GM21447 (cell line): ENCODE results near the gene PCDHB13.
"Not testable (repeated sequence)": the region's sequence is repeated elsewhere in the genome, so short reads cannot be mapped to it uniquely, and the experiment has no call there.

ENCODE experiments used
- ATAC-seq: cut with Tn5 transposase; IDR thresholded peaks from one replicate; pipeline ENCODE4 v1.9.1; 2021; ENCODE audit not compliant: unreplicated experiment

Gene PCDHB13

DNA sequence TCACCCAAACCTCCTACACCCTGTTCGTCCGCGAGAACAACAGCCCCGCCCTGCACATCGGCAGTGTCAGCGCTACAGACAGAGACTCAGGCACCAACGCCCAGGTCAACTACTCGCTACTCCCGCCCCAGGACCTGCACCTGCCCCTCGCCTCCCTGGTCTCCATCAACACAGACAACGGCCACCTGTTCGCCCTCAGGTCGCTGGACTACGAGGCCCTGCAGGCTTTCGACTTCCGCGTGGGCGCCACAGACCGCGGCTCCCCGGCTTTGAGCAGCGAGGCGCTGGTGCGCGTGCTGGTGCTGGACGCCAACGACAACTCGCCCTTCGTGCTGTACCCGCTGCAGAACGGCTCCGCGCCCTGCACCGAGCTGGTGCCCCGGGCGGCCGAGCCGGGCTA lies 12.6 kb upstream of the PCDHB13 start:
- ATAC-seq, result not testable (repeated sequence)

DNA sequence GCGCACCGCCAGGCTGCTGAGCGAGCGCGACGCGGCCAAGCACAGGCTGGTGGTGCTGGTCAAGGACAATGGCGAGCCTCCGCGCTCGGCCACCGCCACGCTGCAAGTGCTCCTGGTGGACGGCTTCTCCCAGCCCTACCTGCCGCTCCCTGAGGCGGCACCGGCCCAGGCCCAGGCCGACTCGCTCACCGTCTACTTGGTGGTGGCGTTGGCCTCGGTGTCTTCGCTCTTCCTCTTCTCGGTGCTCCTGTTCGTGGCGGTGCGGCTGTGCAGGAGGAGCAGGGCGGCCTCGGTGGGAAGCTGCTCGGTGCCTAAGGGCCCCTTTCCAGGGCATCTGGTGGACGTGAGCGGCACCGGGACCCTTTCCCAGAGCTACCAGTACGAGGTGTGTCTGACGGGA lies 12.1 kb upstream of the PCDHB13 start:
- not testable (repeated sequence) for ATAC-seq

DNA sequence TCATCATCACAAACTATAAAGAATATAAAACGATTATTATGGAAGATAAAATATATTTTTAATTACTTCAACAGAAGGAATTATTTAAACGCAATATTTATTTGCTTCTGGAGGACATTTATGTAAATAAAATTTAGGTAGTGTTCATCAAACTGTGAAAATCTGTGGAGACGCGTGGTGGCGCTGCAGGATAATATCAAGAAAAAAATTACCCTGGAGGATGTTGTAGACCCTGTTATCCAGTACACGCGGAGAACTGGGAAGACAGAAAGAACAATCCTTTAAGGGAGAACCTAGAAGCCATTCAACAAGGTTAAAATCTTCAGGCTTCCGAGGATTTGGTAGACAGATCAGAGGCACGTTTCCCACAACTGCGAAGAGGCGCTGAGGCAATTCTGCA lies 5.2 kb upstream of the PCDHB13 start, which contains the start of gene PCDHB12:
Gene PCDHB12, plus strand, starts transcription at position 242 of the 400 bp plus-strand sequence. CDS start 189 bp downstream, outside the sequence.
- no peak for ATAC-seq

DNA sequence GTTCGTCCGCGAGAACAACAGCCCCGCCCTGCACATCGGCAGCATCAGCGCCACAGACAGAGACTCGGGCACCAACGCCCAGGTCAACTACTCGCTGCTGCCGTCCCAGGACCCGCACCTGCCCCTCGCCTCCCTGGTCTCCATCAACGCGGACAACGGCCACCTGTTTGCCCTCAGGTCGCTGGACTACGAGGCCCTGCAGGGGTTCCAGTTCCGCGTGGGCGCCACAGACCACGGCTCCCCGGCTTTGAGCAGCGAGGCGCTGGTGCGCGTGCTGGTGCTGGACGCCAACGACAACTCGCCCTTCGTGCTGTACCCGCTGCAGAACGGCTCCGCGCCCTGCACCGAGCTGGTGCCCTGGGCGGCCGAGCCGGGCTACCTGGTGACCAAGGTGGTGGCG lies 3.4 kb upstream of the PCDHB13 start:
- ATAC-seq, result not testable (repeated sequence)

DNA sequence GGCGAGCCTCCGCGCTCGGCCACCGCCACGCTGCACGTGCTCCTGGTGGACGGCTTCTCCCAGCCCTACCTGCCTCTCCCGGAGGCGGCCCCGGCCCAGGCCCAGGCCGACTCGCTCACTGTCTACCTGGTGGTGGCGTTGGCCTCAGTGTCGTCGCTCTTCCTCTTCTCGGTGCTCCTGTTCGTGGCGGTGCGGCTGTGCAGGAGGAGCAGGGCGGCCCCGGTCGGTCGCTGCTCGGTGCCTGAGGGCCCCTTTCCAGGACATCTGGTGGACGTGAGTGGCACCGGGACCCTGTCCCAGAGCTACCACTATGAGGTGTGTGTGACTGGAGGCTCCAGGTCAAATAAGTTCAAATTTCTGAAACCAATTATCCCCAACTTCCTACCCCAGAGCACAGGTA lies 2.9 kb upstream of the PCDHB13 start:
- not testable (repeated sequence) for ATAC-seq

DNA sequence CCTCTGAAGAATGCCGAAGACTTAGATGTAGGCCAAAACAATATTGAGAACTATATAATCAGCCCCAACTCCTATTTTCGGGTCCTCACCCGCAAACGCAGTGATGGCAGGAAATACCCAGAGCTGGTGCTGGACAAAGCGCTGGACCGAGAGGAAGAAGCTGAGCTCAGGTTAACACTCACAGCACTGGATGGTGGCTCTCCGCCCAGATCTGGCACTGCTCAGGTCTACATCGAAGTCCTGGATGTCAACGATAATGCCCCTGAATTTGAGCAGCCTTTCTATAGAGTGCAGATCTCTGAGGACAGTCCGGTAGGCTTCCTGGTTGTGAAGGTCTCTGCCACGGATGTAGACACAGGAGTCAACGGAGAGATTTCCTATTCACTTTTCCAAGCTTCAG lies 864 bp downstream of the PCDHB13 start:
- ATAC-seq, result not testable (repeated sequence)

DNA sequence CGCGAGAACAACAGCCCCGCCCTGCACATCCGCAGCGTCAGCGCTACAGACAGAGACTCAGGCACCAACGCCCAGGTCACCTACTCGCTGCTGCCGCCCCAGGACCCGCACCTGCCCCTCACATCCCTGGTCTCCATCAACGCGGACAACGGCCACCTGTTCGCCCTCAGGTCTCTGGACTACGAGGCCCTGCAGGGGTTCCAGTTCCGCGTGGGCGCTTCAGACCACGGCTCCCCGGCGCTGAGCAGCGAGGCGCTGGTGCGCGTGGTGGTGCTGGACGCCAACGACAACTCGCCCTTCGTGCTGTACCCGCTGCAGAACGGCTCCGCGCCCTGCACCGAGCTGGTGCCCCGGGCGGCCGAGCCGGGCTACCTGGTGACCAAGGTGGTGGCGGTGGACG lies 1.8 kb downstream of the PCDHB13 start:
- ATAC-seq, result not testable (repeated sequence)

DNA sequence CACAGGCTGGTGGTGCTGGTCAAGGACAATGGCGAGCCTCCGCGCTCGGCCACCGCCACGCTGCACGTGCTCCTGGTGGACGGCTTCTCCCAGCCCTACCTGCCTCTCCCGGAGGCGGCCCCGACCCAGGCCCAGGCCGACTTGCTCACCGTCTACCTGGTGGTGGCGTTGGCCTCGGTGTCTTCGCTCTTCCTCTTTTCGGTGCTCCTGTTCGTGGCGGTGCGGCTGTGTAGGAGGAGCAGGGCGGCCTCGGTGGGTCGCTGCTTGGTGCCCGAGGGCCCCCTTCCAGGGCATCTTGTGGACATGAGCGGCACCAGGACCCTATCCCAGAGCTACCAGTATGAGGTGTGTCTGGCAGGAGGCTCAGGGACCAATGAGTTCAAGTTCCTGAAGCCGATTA lies 2.3 kb downstream of the PCDHB13 start:
- ATAC-seq, result not testable (repeated sequence)

DNA sequence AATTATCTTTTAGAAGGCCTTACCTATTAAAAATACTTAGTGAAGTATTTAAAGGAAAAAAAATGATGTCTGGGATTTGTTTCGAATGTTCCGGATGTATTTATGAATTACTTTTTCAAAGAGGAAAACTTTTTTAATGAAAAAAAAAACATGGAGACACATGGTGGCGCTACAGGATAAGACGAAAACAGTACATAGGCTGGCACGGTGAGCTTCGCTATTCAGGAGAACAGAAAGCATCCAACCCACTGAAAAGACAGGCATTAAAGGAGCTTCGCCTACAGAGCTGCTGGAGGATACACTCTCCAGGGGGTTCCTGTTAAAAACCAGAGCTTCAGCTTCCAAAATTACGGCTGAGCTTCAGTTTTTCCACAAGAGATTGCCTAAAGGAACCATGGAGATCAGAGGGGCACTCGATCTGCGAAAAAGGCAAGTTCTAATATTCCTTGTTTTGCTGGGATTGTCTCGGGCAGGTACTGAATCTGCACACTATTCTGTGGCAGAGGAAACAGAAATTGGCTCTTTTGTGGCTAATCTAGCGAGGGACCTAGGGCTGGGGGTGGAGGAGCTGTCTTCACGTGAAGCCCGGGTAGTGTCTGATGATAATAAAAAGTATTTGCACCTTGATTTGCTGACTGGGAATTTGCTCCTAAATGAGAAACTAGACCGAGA lies 9.5 kb downstream of the PCDHB13 start, which contains the start of gene PCDHB14:
Gene PCDHB14, plus strand, starts transcription at position 232 of the 672 bp plus-strand sequence. Its CDS starts 163 bp downstream, at position 395.
- ATAC-seq, result no peak

DNA sequence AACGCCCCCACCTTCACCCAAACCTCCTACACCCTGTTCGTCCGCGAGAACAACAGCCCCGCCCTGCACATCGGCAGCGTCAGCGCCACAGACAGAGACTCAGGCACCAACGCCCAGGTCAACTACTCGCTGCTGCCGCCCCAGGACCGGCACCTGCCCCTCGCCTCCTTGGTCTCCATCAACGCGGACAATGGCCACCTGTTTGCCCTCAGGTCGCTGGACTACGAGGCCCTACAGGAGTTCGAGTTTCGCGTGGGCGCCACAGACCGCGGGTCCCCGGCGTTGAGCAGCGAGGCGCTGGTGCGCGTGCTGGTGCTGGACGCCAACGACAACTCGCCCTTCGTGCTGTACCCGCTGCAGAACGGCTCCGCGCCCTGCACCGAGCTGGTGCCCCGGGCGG lies 11.1 kb downstream of the PCDHB13 start:
- ATAC-seq, result not testable (repeated sequence)

DNA sequence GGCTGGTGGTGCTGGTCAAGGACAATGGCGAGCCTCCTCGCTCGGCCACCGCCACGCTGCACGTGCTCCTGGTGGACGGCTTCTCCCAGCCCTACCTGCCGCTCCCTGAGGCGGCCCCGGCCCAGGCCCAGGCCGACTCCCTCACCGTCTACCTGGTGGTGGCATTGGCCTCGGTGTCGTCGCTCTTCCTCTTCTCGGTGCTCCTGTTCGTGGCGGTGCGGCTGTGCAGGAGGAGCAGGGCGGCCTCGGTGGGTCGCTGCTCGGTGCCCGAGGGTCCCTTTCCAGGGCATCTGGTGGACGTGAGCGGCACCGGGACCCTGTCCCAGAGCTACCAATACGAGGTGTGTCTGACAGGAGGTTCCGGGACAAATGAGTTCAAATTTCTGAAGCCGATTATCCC lies 11.7 kb downstream of the PCDHB13 start:
- not testable (repeated sequence) for ATAC-seq

DNA sequence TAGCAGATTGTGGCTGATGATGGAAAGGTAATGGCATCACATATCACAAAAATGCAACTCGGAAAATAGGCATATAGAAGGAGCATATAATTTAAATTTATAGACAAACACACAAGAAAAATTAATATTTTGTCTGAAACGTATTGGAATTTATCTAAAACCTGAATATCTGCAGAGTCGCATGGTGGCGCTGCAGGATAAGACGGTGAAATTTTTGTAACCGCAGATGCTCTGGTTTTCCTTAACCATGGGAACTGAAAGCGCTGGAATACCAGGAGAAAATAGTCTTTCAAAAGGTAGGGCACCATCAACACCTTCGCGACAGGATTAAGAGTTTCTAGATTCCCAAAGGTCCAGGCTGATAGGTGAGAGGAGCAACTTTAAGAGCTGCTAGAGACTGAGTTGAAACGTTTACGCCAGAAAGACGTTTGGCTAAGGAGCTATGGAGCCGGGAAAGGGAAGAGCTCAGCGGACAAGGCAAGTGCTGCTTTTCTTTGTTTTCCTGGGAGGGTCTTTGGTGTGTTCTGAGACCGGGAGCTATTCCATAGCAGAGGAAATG lies 20.5 kb downstream of the PCDHB13 start:
- ATAC-seq, result no peak

DNA sequence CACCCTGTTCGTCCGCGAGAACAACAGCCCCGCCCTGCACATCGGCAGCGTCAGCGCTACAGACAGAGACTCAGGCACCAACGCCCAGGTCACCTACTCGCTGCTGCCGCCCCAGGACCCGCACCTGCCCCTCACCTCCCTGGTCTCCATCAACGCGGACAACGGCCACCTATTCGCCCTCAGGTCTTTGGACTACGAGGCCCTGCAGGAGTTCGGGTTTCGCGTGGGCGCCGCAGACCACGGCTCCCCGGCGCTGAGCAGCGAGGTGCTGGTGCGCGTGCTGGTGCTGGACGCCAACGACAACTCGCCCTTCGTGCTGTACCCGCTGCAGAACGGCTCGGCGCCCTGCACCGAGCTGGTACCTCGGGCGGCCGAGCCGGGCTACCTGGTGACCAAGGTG lies 22.2 kb downstream of the PCDHB13 start:
- ATAC-seq, result not testable (repeated sequence)

DNA sequence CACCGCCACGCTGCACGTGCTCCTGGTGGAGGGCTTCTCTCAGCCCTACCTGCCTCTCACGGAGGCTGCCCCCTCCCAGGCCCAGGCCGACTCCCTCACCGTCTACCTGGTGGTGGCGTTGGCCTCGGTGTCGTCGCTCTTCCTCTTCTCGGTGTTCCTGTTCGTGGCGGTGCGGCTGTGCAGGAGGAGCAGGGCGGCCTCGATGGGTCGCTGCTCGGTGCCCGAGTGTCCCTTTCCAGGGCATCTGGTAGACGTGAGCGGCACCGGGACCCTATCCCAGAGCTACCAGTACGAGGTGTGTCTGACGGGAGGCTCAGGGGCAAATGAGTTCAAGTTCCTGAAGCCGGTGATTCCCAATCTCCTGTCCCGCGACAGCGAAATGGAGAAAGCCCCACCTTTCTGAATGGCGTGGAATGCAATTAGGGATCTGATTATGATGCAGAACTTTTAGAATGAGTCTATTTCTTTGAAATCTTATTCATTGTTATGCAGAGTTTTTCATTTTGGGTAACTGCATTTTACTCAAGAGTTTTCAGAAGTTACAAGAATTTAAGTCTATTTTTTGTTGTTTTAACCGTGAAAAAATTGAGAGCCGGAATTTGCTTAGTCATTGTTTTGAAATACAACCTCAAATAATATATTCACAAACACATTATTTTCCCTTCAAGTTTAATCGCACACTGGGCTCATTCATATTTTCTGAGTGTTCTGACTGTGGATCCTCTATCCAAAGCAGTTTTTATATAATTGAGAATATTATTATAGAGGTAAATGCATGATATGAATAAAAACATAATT lies 23.0 kb downstream of the PCDHB13 start:
- no peak for ATAC-seq

DNA sequence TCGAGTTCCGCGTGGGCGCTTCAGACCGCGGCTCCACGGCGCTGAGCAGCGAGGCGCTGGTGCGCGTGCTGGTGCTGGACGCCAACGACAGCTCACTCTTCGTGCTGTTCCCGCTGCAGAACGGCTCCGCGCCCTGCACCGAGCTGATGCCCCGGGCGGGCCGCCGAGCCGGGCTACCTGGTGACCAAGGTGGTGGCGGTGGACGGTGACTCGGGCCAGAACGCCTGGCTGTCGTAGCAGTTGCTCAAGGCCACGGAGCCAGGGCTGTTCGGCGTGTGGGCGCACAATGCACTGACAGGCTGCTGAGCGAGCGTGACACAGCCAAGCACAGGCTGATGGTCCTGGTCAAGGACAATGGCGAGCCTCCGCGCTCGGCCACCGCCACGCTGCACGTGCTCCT lies 27.8 kb downstream of the PCDHB13 start:
- no peak for ATAC-seq

DNA sequence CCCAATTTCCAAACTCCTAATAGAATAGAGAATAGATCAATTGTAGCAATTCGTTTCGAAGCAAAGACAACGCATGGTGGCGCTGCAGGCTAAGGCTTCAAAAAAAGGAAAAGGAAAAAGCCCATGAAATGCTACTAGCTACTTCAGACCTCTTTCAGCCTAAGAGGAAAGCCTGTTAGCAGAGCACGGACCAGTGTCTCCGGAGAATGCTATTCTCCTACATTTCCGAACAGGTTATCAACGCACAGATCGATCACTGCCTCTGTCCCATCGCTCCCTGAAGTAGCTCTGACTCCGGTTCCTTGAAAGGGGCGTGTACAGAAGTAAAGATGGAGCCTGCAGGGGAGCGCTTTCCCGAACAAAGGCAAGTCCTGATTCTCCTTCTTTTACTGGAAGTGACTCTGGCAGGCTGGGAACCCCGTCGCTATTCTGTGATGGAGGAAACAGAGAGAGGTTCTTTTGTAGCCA lies 31.6 kb downstream of the PCDHB13 start, which contains the start of gene PCDHB15:
Gene PCDHB15, plus strand, starts transcription at position 146 of the 468 bp plus-strand sequence. Its CDS starts 184 bp downstream, at position 330.
- ATAC-seq, result no peak

DNA sequence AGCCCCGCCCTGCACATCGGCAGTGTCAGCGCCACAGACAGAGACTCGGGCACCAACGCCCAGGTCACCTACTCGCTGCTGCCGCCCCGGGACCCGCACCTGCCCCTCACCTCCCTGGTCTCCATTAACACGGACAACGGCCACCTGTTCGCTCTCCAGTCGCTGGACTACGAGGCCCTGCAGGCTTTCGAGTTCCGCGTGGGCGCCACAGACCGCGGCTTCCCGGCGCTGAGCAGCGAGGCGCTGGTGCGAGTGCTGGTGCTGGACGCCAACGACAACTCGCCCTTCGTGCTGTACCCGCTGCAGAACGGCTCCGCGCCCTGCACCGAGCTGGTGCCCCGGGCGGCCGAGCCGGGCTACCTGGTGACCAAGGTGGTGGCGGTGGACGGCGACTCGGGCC lies 33.3 kb downstream of the PCDHB13 start:
- not testable (repeated sequence) for ATAC-seq

DNA sequence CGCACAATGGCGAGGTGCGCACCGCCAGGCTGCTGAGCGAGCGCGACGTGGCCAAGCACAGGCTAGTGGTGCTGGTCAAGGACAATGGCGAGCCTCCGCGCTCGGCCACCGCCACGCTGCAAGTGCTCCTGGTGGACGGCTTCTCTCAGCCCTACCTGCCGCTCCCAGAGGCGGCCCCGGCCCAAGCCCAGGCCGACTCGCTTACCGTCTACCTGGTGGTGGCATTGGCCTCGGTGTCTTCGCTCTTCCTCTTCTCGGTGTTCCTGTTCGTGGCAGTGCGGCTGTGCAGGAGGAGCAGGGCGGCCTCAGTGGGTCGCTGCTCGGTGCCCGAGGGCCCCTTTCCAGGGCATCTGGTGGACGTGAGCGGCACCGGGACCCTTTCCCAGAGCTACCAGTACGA lies 33.7 kb downstream of the PCDHB13 start:
- not testable (repeated sequence) for ATAC-seq

DNA sequence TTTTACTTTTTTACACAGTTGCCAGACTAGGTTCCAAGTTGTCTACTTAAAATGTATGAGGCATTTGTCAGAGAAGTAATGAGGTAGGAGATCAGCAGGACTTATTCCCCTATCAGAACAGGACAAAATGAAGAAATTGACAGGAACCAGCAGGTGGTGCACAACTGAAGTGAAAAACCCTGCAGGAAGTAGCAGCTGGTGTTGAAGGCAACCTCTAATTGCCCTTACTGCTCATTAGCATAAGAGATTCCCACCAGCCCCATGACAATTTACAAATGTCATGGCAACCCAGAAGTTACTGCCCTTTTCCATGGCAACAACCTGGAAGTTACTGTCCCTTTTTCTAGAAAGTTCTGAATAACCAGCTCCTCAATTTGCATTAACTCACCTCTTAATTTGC lies 36.9 kb downstream of the PCDHB13 start:
- ATAC-seq, result no peak

DNA sequence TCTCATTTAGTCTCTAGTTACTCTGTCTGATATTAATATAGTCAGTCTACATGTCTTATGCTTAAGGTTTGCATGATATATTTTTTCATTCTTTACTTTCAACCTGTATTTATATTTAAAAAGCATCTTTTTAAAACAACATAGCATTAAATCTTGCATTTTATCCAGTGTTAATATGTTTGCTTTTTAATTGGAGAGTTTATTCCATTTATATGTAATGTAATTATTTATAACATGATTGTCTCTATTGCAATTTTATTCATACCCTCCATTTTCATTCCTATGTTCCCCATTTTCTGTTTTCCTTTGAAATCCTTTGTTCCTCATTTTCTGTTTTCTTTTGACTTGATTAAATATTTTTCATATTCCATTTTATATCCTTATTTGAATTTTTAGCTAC lies 44.7 kb downstream of the PCDHB13 start:
- ATAC-seq, result no peak

DNA sequence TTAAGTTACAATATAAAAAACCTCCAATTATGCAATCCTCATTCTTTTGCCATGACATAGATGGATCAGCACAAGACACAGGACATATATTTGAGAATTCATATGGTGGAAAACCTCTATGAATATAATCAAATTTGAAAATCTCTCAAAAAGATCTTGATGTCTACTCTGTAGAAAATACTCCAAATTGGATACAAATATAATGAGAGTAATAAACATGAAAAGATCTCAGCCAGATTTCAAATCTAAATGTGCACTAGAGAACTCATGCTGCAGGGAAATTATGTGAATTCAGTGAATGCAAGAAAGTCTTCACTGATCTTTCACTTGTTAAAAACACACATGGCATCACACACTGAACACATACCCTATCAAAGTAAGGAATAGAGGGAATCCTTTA lies 45.2 kb downstream of the PCDHB13 start:
- ATAC-seq, result no peak
